Measurements from ENCODE around the gene HOXD11. TPM values are rescaled to one million over a fixed set of nuclear protein-coding genes. Genes with fewer than 3 reads are reported as not detected.
A peak's percentile ranks its signal among the peaks of the same experiment; 100 is the strongest.

HOXD11 gene
- total and polyA plus RNA-seq, 2 donors (not counting 3 experiments of a cell fraction or from before 2014, with no cell fraction given), result not detected

GRCh38 chr2:176124110-176124946 is 17.2 kb downstream of the HOXD11 start:
- Histone ChIP-seq H3K9me1 (replicated peaks; ENCODE audit: control insufficient read depth, extremely low read depth, insufficient read depth, low read length) (no peaks in the 10 kb centered on the region), H3K36me3 (ENCODE audit: control insufficient read depth in 2 of 2, extremely low read depth in 1 of 2, insufficient read depth in 2 of 2, low read length in 2 of 2) (no peaks in the 10 kb centered on the region), H3K79me2 (ENCODE audit: control insufficient read depth, insufficient read depth, low read length) (no peaks in the 10 kb centered on the region), H3K4me1 (ENCODE audit: control insufficient read depth, extremely low read depth, insufficient read depth, low read length) (peaks cover 31% of the 10 kb centered on the region), H3K4me3 (replicated peaks in 1 of 3; ENCODE audit: insufficient read depth in 1 of 3, low read depth in 1 of 3, low read length in 3 of 3) (no peak overlapping the region), H3K27ac (ENCODE audit: insufficient read depth, low read depth, low read length) (no peak overlapping the region), H3K4me2 (ENCODE audit: insufficient read depth, low read length) (peak overlapping the region; percentile 80), H2AFZ (ENCODE audit: low read depth, low read length) (no peak overlapping the region), H3K9me3 (replicated peaks; ENCODE audit: control insufficient read depth, insufficient read depth, low read length) (no peaks in the 10 kb centered on the region), H3K9ac (replicated peaks; ENCODE audit: extremely low read depth, insufficient read depth, low read length) (no peak overlapping the region), H4K20me1 (replicated peaks; ENCODE audit: control insufficient read depth, extremely low read depth, insufficient read depth, low read length) (no peaks in the 10 kb centered on the region), H3K27me3 (ENCODE audit: control insufficient read depth in 2 of 2, insufficient read depth in 2 of 2, low read length in 2 of 2) (peaks cover 26 to 34% of the 10 kb centered on the region in 2 experiments)
- POLR2A ChIA-PET, result no interaction called here
- intact Hi-C loops (cut with micrococcal nuclease) (no loop called here), dilution Hi-C loops (cut with MboI; ENCODE audit: extremely low pct_ligation_motif_present, low sequenced_read_pairs) (no loop called here)
- CTCF ChIA-PET, result interaction anchor here (0.6 to 10.1 kb wide), 13 partner anchors 295 to 1040 kb away, joined by 3 to 458 read pairs (median 20); no protein-coding TSS in a partner anchor
- FAIRE-seq (no peak), DNase-seq (ENCODE audit: low read depth, low spot score) (no peak)
- TF ChIP-seq POLR2A (IDR thresholded peaks at IDR 0.05; ENCODE audit: low read depth, low read length) (no peak), GATA2 (IDR thresholded peaks at IDR 0.05; ENCODE audit: insufficient read depth, insufficient read length, low read depth, low read length) (no peak), MYC (IDR thresholded peaks at IDR 0.05; ENCODE audit: low read depth, low read length) (no peak), MAX (IDR thresholded peaks at IDR 0.05; ENCODE audit: insufficient read depth, insufficient read length) (no peak), FOS (IDR thresholded peaks at IDR 0.05; ENCODE audit: borderline replicate concordance, insufficient read depth, low read length) (no peak), EZH2 (IDR thresholded peaks at IDR 0.05; ENCODE audit: borderline replicate concordance, low read depth, low read length, severe bottlenecking) (no peak), CTCF (IDR thresholded peaks at IDR 0.05; ENCODE audit: extremely low read depth in 1 of 2, insufficient read depth in 1 of 2, low read depth in 1 of 2, low read length in 2 of 2) (no peak), POLR2AphosphoS5 (IDR thresholded peaks at IDR 0.05; ENCODE audit: insufficient read depth, low read depth, low read length) (no peak), JUN (IDR thresholded peaks at IDR 0.05; ENCODE audit: borderline replicate concordance, insufficient read depth, insufficient read length, low read depth) (no peak)
- no TSS peak for BruUV-seq (replicated peaks)

Measured in endothelial cell of umbilical vein (primary cell).